Calu3 (cell line): ENCODE results near the gene CHST6. TPM values are rescaled to one million over a fixed set of nuclear protein-coding genes. Genes with fewer than 3 reads are reported as not detected.
A peak's percentile ranks its signal among the peaks of the same experiment; 100 is the strongest.

Experiments used
- BruUV-seq: library from RNA; stranded (reverse); fragments of 400-500 nt; replicated peaks from 2 replicates; lab custom pipeline; 2021; lab: Mats Ljungman, UMichigan
- CTCF ChIA-PET: fragments of 300-600 bp; sonication (Branson Sonifier 250); formaldehyde crosslinking; loops from one replicate; lab custom pipeline; 2022; ENCODE audit warnings: antibody characterized with exemption; lab: Charles Lee
- DNase-seq: peaks from one replicate; pipeline ENCODE4 v3.0.0; 2022
- H3K27ac Mint-ChIP-seq: one replicate; pipeline ENCODE4 v1.8.0; 2022; ENCODE audit warnings: mixed read lengths; ENCODE audit not compliant: unreplicated experiment
- H3K27me3 Mint-ChIP-seq: one replicate; pipeline ENCODE4 v1.8.0; 2022; ENCODE audit warnings: mixed read lengths; ENCODE audit not compliant: unreplicated experiment
- H3K36me3 Mint-ChIP-seq: one replicate; pipeline ENCODE4 v1.8.0; 2022; ENCODE audit warnings: mild to moderate bottlenecking, moderate library complexity, mixed read lengths; ENCODE audit not compliant: insufficient read depth, unreplicated experiment
- H3K4me1 Mint-ChIP-seq: one replicate; pipeline ENCODE4 v1.8.0; 2022; ENCODE audit warnings: mild to moderate bottlenecking, low read depth, mixed read lengths; ENCODE audit not compliant: unreplicated experiment
- H3K4me3 Mint-ChIP-seq: one replicate; pipeline ENCODE4 v1.8.0; 2022; ENCODE audit warnings: mild to moderate bottlenecking, low read depth, moderate library complexity, mixed read lengths; ENCODE audit not compliant: unreplicated experiment
- H3K9me3 Mint-ChIP-seq: one replicate; pipeline ENCODE4 v1.8.0; 2022; ENCODE audit warnings: low read depth, mixed read lengths; ENCODE audit not compliant: unreplicated experiment
- CTCF ChIP-seq: fragments of 200-600 bp; IDR thresholded peaks from one replicate; pipeline ENCODE4 v1.8.0; 2022; ENCODE audit warnings: antibody characterized with exemption; ENCODE audit not compliant: unreplicated experiment
- intact Hi-C: fragments of 100-400 bp; cut with micrococcal nuclease; formaldehyde crosslinking; loops from one replicate; pipeline ENCODE4 v1.10.0; 2022; ENCODE audit not compliant: unreplicated experiment
- total RNA-seq: library from RNA; stranded (reverse); gene quantifications from 2 replicates; pipeline ENCODE4 v1.2.3, GENCODE V29; 2022

The CHST6 gene
- total RNA-seq, 1 experiment from 2014 or later, result 4.3 TPM

GRCh38 chr16:75461575-75461974 lies 33.7 kb downstream of the CHST6 start:
- no peak for TF ChIP-seq CTCF
- Mint-ChIP-seq H3K9me3 (no peaks in the 10 kb centered on the region), H3K4me1 (peaks cover 48% of the 10 kb centered on the region), H3K27ac (peak overlapping the region; percentile 47), H3K36me3 (peaks cover 36% of the 10 kb centered on the region), H3K27me3 (no peaks in the 10 kb centered on the region), H3K4me3 (peak overlapping the region; percentile 93)
- CTCF ChIA-PET, result interaction anchor here (1.1 kb wide), 1 partner anchor 56 kb away, joined by 4 read pairs; no protein-coding TSS in a partner anchor
- BruUV-seq, result no TSS peak
- intact Hi-C loops, result loop anchor here (1.0 to 5.0 kb wide), 3 partner anchors 15 to 264 kb away; partner anchors contain the start of gene ADAT1
- peak; percentile 25 for DNase-seq

- CTCF ChIA-PET, result interaction anchor here (1.1 kb wide), 1 partner anchor 57 kb away, joined by 4 read pairs; no protein-coding TSS in a partner anchor
- Mint-ChIP-seq H3K9me3 (no peaks in the 10 kb centered on the region), H3K27ac (peak overlapping the region; percentile 39), H3K4me3 (peak overlapping the region; percentile 93), H3K36me3 (peaks cover 36% of the 10 kb centered on the region), H3K4me1 (peaks cover 52% of the 10 kb centered on the region), H3K27me3 (no peaks in the 10 kb centered on the region)
- no peak for DNase-seq
- intact Hi-C loops, result loop anchor here (5.0 kb wide), 2 partner anchors 162 to 263 kb away; partner anchors contain the start of gene ADAT1
- BruUV-seq, result no TSS peak
- no peak for TF ChIP-seq CTCF
Observed at GRCh38 chr16:75460446-75460845, 34.8 kb downstream of the CHST6 start.

- Mint-ChIP-seq H3K27ac (peak overlapping the region; percentile 39), H3K36me3 (peaks cover 33% of the 10 kb centered on the region), H3K4me3 (no peak overlapping the region), H3K4me1 (peaks cover 46% of the 10 kb centered on the region), H3K27me3 (no peaks in the 10 kb centered on the region), H3K9me3 (no peaks in the 10 kb centered on the region)
- BruUV-seq, result no TSS peak
- no peak for DNase-seq
- CTCF ChIA-PET, result no interaction called here
- no peak for TF ChIP-seq CTCF
- intact Hi-C loops, result loop anchor here (5.0 kb wide), 2 partner anchors 163 to 262 kb away; partner anchors contain the start of gene ADAT1
Observed at GRCh38 chr16:75459691-75460090, 35.5 kb downstream of the CHST6 start.

- H3K4me1 Mint-ChIP-seq, result peaks cover 44% of the 10 kb centered on the region
Observed at GRCh38 chr16:75458439-75458838, 36.8 kb downstream of the CHST6 start.

More at GRCh38 chr16:75458439-75458838, 36.8 kb downstream of the CHST6 start:
- DNase-seq, result no peak
- peaks cover 20% of the 10 kb centered on the region for H3K36me3 Mint-ChIP-seq
- H3K9me3 Mint-ChIP-seq, result no peaks in the 10 kb centered on the region
- intact Hi-C loops, result no loop called here
- no TSS peak for BruUV-seq
- no peak for TF ChIP-seq CTCF
- CTCF ChIA-PET, result no interaction called here
- H3K27ac Mint-ChIP-seq, result no peak overlapping the region
- no peak overlapping the region for H3K4me3 Mint-ChIP-seq
- no peaks in the 10 kb centered on the region for H3K27me3 Mint-ChIP-seq
